GM18867 (cell line): ENCODE measurements around the gene KRT16.
"Not testable (repeated sequence)": the region's sequence is repeated elsewhere in the genome, so short reads cannot be mapped to it uniquely, and the experiment has no call there.

Experiments used
- ATAC-seq: cut with Tn5 transposase; IDR thresholded peaks from one replicate; pipeline ENCODE4 v1.9.1; 2021; ENCODE audit warnings: mild to moderate bottlenecking, moderate library complexity; ENCODE audit not compliant: unreplicated experiment

KRT16 gene

GRCh38 chr17:41585301-41586056 lies 27.1 kb downstream of the KRT16 start:
- no peak for ATAC-seq

- ATAC-seq, result not testable (repeated sequence)
Measured at GRCh38 chr17:41584331-41584927, 28.1 kb downstream of the KRT16 start.

GRCh38 chr17:41583137-41584127 lies 29.1 kb downstream of the KRT16 start:
- ATAC-seq, result no peak

GRCh38 chr17:41582061-41582968 lies 30.3 kb downstream of the KRT16 start:
- not testable (repeated sequence) for ATAC-seq

- no peak for ATAC-seq
Measured at GRCh38 chr17:41581366-41582060, 31.1 kb downstream of the KRT16 start.

DNA sequence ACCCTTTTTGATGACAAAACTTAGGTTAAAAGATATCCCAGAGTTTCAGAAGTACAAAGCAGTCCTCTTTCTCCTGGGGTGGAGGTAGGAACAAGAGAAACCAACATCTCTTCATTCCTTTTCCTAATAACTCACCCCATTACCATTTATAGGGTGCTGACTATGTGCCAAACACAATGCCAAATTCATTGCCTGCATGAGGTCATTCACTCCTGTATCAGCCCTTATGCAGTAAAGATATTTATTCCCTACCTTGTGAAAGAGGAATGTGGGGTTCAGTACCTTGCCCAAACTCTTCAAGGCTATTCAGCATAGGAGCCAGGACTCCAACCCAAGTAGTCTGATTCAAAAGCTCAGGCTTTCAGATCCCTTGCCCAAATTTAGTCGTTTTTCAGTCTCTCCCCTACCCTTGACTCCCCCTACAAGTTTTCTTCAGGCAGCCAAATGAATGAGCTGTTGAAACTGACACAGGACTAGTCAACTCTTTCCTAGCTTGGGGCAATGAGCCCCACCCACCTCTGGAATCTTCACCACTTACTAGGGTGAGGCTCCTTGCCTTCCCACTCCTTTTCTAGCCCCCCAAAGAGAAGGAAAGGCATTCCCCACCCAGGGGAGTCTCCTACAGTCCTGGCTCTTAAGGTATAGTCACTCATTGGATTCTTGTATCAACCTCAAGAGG lies 31.7 kb downstream of the KRT16 start:
- ATAC-seq, result no peak

DNA sequence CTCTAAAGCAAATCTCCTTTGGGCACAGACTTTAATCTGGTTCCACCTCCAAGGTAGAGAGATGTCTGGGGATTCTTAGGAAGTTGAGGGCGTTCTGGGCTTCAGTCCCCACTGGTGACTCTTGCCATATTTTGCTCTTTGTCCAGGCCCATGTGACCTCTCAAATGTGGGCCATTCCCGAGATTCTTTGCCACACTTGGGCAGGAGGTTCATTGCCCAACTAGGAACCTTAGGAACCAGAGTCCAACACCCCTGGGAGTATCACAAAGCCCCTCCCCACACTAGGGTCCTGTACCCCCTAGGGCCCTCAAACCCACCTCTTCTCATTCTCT lies 32.4 kb downstream of the KRT16 start:
- ATAC-seq, result no peak

DNA sequence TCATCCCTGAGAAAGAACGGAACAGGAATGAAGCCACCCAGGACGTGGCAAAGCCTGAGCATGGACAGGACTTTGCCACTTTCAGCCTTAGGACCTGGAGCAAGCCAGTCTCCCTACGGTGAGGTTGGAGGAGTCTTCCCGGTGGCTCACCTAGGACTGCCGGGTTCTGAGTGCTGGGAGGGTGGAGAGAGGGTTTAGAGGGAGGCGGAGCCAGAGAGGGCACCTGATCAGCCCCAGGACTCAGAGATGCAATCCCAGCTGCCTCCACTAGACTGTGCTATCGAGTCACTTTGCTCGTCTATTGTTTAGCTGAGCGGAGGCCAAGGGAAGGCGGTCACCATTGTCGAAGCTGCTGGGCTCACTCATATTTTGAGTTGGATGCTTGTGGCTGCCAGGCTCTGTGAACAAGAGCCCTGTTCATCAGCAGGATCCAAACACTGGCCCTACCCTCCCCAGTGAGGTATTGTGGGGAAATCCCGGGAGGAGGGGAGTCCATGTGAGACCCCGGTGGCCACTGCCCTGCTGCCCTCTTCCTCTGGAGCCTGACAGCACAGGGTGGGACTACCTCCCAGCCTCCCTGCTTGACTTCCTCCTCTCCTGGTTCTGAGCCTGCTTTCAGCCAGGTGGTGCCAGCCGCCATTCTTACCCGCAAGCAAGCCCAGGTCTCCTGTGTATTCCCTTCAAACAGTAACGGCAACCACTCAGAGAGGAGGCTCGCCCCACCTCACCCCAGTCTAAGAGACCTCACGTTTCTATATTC lies 32.9 kb downstream of the KRT16 start:
- peak; percentile 64 for ATAC-seq

DNA sequence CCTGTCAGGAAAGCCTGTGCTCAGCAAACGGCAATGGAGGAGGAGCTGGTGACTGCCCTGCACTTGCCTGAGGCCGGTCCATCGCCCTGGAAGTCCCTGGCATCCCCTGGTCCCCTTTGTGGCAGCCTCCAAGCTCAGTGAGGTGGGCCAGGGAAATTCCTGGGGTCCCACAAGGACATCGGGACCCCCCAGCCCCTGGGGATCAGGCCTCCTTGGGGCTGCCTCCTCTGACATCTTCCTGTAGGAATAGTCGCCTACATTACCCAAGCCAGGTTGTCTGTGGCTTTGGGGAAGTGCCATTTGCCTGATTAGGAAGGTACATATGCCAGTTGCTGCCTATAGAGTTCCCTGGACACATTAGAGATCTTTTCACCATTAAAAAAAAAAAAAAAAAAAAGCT lies 33.6 kb downstream of the KRT16 start:
- no peak for ATAC-seq

- no peak for ATAC-seq
Measured at GRCh38 chr17:41578538-41578937, 34.0 kb downstream of the KRT16 start.

DNA sequence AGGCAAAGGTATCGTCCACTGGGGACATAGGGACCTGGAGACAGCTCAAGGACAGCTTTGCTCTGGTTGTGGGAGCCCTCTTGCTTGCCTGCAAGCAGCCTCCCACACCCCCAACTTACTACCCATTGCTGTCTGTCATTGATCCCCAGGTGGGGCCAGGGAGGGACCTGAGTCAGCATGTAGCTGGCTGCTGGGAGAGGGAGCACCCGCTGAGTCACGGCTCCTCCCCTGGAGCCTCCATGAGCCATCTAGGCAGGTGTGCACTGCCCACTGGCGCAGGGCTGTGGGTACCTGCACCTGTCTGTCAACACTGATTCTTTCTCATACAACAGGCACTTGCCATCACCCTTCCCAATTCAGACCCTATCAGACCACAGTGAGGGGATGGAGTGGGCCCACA lies 35.8 kb downstream of the KRT16 start:
- ATAC-seq, result not testable (repeated sequence)

DNA sequence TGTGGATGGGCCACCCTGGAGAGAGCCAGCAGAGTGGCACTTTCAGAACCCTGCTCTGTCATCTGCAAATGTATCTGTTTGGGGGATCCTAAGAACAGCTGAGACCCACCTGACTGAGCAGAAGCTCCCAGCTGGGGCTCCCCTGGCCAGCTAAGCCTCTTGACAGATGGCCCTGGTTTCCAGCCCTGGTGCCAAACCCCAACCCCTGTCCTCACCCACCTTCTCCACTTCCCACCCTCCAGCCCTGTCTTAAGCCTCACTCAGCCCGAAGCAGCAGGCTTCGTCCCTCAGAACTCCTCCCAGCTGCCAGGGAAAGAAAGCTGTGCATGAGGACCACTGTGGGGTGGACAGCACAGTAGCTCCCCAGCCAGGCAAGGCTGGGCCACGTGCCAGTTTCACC lies 37.2 kb downstream of the KRT16 start:
- ATAC-seq, result no peak

- no peak for ATAC-seq
Measured at GRCh38 chr17:41571561-41572434, 40.8 kb downstream of the KRT16 start, which contains the start of gene KRT9. Gene KRT9 (minus strand): TSS chr17:41572059. CDS start chr17:41571992, 67 bp downstream.

GRCh38 chr17:41567317-41567716 lies 45.2 kb downstream of the KRT16 start:
- no peak for ATAC-seq

DNA sequence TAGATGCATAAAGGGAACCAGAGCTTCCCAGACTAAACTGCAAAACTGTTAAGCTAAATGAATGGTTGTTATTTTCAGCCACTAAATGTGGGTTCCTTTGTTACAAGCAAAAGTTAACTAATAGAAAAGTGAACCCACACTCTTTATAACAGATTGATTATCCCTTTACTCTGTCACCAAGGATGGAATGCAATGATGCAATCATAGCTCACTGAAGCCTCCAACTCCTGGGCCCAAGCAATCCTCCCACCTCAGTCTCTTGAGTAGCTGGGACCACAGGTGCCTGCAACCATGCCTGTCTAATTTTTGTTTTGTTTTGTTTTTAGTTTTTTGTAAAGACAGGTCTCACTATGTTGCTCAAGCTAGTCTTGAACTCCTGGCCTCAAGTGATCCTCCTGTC lies 47.2 kb downstream of the KRT16 start:
- ATAC-seq, result no peak

DNA sequence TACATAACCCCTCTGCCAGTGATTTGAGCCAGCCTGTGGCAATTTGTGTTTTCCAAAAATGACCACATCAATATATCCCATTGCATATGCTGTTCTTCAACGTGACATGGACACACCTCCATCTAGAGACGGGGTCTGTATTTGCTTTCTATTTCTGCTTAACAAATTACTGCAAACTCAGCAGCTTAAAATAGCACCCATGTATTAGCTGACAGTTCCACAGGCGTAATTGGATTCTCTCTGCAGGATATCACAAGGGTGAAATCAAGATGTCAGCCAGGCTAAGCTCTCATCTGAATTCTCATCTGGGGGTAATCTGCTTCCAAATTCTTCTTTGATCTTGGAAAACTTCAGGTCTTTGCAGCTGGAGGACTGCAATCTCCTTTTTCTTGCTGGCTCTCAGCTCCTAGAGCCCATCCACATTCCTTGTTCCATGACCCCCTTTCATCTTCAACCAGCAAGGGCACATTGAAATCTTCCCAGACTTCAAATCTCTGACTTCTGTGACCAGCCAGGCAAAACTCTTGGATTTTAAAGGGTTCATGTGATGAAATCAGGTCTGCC lies 48.9 kb downstream of the KRT16 start:
- ATAC-seq, result no peak

GRCh38 chr17:41561554-41561953 lies 51.0 kb downstream of the KRT16 start:
- no peak for ATAC-seq
